ENCODE results near the gene HOXA2. TPM values are rescaled to one million over a fixed set of nuclear protein-coding genes. Genes with fewer than 3 reads are reported as not detected.

Gene HOXA2
- total RNA-seq, 1 donor from 2014 or later: 17.9 TPM

DNA sequence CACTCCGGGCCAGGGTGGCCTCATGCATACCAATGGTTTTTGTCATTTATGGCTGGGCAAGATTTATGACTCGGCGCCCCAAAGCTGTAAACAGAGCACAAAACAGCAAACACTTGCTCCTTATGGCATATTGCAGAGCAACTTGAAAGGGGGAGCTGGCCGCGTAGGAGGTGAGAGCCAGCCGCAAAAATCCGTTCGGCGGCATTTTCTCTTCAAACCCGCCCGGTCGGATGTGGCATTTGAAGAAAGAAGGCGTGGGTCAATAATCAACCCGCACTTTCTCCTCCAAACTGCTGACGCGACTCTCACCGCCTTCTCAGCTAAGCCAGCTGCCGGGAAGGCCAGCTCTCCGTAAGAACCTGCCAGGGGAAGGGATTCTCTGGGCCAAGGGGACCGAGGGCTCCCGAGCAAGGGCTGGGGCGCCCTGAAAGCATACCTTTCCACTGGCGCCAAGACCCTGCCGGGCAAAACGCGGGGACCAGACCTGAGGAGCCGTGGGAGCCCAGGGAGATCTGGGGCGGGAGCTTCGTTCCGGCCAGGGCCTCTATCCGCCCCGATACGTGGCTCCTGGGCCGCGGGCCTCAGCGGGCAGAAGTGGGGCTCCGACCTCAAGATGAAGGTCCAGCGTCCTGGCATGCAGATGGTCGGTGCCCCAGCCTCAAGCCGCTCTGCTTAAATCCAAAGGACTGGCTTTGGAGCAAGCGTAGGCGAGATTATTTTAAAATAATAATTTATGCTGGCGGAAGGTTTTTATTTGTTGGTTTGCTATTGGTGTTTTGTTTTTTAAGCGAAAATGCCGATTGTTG, 12.9 kb upstream of the HOXA2 start:
- Mint-ChIP-seq H3K4me3 (ENCODE audit: low read depth) (peak overlapping the region; percentile 97), H3K36me3 (ENCODE audit: insufficient read depth) (peaks cover 18% of the 10 kb centered on the region), H3K27me3 (no peaks in the 10 kb centered on the region), H3K4me1 (ENCODE audit: low read depth) (peaks cover 66% of the 10 kb centered on the region), H3K27ac (peak overlapping the region; percentile 98), H3K9me3 (ENCODE audit: low read depth) (no peaks in the 10 kb centered on the region)
- peak; percentile 46 for DNase-seq (ENCODE audit: low spot score, unreplicated experiment)
- TF ChIP-seq, protein P1, sequence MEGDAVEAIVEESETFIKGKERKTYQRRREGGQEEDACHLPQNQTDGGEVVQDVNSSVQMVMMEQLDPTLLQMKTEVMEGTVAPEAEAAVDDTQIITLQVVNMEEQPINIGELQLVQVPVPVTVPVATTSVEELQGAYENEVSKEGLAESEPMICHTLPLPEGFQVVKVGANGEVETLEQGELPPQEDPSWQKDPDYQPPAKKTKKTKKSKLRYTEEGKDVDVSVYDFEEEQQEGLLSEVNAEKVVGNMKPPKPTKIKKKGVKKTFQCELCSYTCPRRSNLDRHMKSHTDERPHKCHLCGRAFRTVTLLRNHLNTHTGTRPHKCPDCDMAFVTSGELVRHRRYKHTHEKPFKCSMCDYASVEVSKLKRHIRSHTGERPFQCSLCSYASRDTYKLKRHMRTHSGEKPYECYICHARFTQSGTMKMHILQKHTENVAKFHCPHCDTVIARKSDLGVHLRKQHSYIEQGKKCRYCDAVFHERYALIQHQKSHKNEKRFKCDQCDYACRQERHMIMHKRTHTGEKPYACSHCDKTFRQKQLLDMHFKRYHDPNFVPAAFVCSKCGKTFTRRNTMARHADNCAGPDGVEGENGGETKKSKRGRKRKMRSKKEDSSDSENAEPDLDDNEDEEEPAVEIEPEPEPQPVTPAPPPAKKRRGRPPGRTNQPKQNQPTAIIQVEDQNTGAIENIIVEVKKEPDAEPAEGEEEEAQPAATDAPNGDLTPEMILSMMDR (IDR thresholded peaks at IDR 0.05; ENCODE audit: unreplicated experiment): no peak

DNA sequence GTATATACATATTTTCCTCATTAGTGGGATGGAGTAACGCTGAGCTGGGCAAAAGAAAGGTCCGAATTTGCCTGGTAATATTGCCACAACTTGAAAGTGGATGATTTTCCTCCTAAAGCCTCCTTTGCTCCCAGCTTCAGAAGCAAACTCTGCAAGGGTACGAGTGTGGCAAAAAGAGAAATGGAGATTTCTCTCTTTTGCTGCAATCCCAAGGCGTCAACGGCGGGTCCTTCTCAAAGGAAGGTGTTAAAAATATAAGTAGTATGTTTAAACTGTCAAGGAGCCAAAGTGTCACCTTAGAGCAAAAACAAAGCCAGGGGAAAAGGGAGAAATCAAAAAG, 12.4 kb upstream of the HOXA2 start:
- DNase-seq (ENCODE audit: low spot score, unreplicated experiment): no peak
- TF ChIP-seq, protein P1 (IDR thresholded peaks at IDR 0.05; ENCODE audit: unreplicated experiment): no peak
- peaks cover 63% of the 10 kb centered on the region for H3K4me1 Mint-ChIP-seq (ENCODE audit: low read depth)
- H3K36me3 Mint-ChIP-seq (ENCODE audit: insufficient read depth): peaks cover 20% of the 10 kb centered on the region
- H3K9me3 Mint-ChIP-seq (ENCODE audit: low read depth): no peaks in the 10 kb centered on the region
- H3K27ac Mint-ChIP-seq: peak overlapping the region; percentile 98
- H3K27me3 Mint-ChIP-seq: no peaks in the 10 kb centered on the region
- peak overlapping the region; percentile 97 for H3K4me3 Mint-ChIP-seq (ENCODE audit: low read depth)

DNA sequence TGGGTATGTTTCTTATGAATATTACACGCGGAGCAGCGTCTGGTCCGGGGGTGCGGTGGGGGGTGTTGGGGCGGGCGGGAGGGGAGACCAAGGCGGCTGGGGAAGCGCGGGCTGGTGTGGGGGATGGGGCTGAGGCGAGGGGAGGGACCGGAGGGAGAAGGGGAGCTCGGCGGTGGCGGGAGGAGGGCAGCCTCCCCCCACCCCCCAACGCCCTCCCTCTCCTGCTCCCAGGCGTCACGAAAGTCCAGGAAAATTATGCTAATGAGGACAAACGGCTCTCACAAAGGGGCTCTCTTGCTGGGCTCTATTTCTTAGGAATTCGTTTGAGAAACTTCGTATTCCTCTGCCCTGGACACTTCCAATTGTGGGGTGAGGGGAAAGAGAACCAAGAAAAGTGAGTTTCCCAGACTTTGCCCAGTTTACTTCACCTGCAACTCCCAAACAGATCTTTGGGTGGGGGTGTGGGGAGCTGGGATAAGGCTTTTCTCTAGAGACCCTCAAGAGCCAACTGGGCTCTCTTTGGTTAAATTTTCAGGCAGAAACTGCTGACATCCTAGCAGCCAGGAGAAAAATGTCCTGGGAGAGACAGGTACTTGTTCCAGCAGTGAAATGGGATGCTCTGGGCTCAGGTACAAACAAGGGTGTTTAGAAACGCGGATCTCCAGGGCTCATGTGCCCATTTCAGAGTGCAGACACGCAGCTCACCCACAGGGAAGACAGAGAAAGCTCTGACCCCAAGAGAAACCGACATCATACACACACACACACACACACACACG, 11.7 kb upstream of the HOXA2 start:
- Mint-ChIP-seq H3K36me3 (ENCODE audit: insufficient read depth) (peaks cover 22% of the 10 kb centered on the region), H3K4me3 (ENCODE audit: low read depth) (peak overlapping the region; percentile 97), H3K9me3 (ENCODE audit: low read depth) (no peaks in the 10 kb centered on the region), H3K27ac (peak overlapping the region; percentile 98), H3K27me3 (no peaks in the 10 kb centered on the region), H3K4me1 (ENCODE audit: low read depth) (peaks cover 63% of the 10 kb centered on the region)
- DNase-seq (ENCODE audit: low spot score, unreplicated experiment): no peak
- TF ChIP-seq, protein P1 (IDR thresholded peaks at IDR 0.05; ENCODE audit: unreplicated experiment): peak; percentile 9

DNA sequence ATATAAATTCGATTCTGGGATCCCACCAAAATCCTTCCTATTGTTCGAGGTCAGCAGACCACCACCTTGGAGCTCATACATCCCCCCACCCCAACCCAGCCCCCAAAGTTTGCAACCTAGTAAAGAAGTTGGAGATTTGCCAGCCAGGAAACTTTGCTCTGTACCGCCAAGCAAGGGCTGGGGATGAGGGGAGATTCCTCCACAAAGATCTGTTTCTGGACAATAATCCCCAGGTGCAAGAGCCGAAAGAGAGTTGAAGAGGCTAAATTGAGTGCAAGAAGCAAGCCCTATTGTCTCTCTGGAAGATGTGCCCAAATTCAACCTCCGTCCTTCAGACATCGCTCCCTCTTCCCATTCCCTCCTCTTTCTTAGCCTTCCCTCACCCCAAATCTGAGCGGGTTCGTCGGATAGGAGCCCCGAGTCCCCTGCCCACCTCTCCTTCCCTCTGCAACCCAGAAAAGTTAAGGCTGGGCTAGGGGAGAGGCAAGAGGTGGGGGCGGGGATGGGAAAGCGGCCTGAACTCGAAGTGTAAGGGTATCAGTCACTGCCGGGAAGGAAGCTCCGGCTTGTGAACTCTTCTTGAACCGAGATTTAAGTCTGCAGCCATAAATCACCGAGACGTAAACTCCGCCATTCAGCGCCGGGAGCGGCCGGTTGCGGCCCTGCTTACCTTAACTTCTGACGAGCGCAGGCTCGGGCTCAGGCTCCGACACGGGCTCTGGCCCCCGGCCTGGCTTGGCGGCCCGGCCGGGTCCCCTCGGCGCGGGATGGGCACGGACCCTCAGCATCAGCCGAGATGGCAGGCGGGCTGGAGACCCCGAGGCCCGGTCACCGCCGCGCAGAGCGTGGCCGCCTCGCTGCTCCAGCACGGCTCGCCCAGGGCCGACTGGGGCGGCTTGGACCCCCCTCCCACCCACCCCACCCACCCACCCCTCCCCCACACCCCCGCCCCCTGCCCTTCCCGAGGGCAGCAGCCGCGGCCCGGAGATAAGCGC, 10.8 kb upstream of the HOXA2 start:
- Mint-ChIP-seq H3K9me3 (ENCODE audit: low read depth) (no peaks in the 10 kb centered on the region), H3K27me3 (no peaks in the 10 kb centered on the region), H3K4me3 (ENCODE audit: low read depth) (peak overlapping the region; percentile 97), H3K27ac (peak overlapping the region; percentile 99), H3K4me1 (ENCODE audit: low read depth) (peaks cover 60% of the 10 kb centered on the region), H3K36me3 (ENCODE audit: insufficient read depth) (peaks cover 23% of the 10 kb centered on the region)
- peak; percentile 58 for DNase-seq (ENCODE audit: low spot score, unreplicated experiment)
- TF ChIP-seq, protein P1 (IDR thresholded peaks at IDR 0.05; ENCODE audit: unreplicated experiment): no peak
